K562 (cell line): ENCODE measurements around the gene RPP21. TPM values are rescaled to one million over a fixed set of nuclear protein-coding genes. Genes with fewer than 3 reads are reported as not detected.

Experiments used
- ARID3A ChIP-seq: IDR thresholded peaks from 2 replicates; pipeline ENCODE4 v1.6.1; 2012; ENCODE audit warnings: low read depth, low read length, improper control_type of control experiment, borderline replicate concordance
- ATF1 ChIP-seq, 2 experiments: fragments of 450-650 bp in 1 of 2; IDR thresholded peaks; 2 replicates each; pipeline ENCODE4 v1.6.1; 2016; ENCODE audit warnings: missing compliant biosample characterization in 1 of 2, missing genetic modification characterization in 1 of 2
- CBFA2T2 ChIP-seq: fragments of 450-650 bp; conservative IDR thresholded peaks from 2 replicates; pipeline ENCODE4 v1.6.1; 2017; ENCODE audit warnings: mild to moderate bottlenecking
- CBFA2T3 ChIP-seq: fragments of 450-650 bp; IDR thresholded peaks from 2 replicates; pipeline ENCODE4 v1.6.1; 2017
- EWSR1 ChIP-seq: fragments of 450-650 bp; IDR thresholded peaks from 2 replicates; pipeline ENCODE4 v1.6.1; 2018; ENCODE audit warnings: borderline replicate concordance, mild to moderate bottlenecking, low read depth, moderate library complexity; ENCODE audit not compliant: partially characterized antibody
- HDAC2 ChIP-seq: fragments of 450-650 bp; IDR thresholded peaks from 2 replicates; pipeline ENCODE4 v1.6.1; 2016; ENCODE audit warnings: mild to moderate bottlenecking
- MBD2 ChIP-seq: sonication (generic); IDR thresholded peaks from 2 replicates; pipeline ENCODE4 v1.6.1; 2016; ENCODE audit warnings: low read depth, borderline replicate concordance
- NELFE ChIP-seq: IDR thresholded peaks from 2 replicates; pipeline ENCODE4 v1.6.1; 2011; ENCODE audit warnings: mild to moderate bottlenecking; ENCODE audit not compliant: insufficient read depth, insufficient read length
- NFATC3 ChIP-seq: fragments of 450-650 bp; IDR thresholded peaks from 2 replicates; pipeline ENCODE4 v1.6.1; 2017; ENCODE audit warnings: mild to moderate bottlenecking
- NR2F6 ChIP-seq: fragments of 450-650 bp; formaldehyde crosslinking; IDR thresholded peaks from 2 replicates; pipeline ENCODE4 v1.4.0; 2020; ENCODE audit warnings: mild to moderate bottlenecking
- PHF8 ChIP-seq: fragments of 200-600 bp; sonication (generic); IDR thresholded peaks from 2 replicates; pipeline ENCODE4 v1.6.1; 2012; ENCODE audit warnings: mixed run types, mild to moderate bottlenecking, inconsistent platforms, low read length, moderate library complexity, borderline replicate concordance
- PHTF2 ChIP-seq: fragments of 250-450 bp; sonication (Bioruptor Pico); IDR thresholded peaks from 2 replicates; pipeline ENCODE4 v1.5.0; 2021; ENCODE audit warnings: mild to moderate bottlenecking
- PML ChIP-seq: IDR thresholded peaks from 2 replicates; pipeline ENCODE4 v1.6.1; 2012; ENCODE audit warnings: low read length, inconsistent platforms
- POLR3A ChIP-seq: IDR thresholded peaks from 2 replicates; pipeline ENCODE4 v1.6.1; 2011; ENCODE audit warnings: borderline replicate concordance, mild to moderate bottlenecking, moderate library complexity; ENCODE audit not compliant: insufficient read length, insufficient read depth; ENCODE audit errors: extremely low read depth
- POU5F1 ChIP-seq: fragments of 150-350 bp; IDR thresholded peaks from 2 replicates; pipeline ENCODE4 v1.6.1; 2014; ENCODE audit warnings: borderline replicate concordance, low read length, low read depth, mild to moderate bottlenecking; ENCODE audit not compliant: partially characterized antibody
- RBM22 ChIP-seq: fragments of 200-400 bp; formaldehyde crosslinking; IDR thresholded peaks from 2 replicates; pipeline ENCODE4 v1.6.1; 2018; ENCODE audit warnings: low read length, low read depth; ENCODE audit not compliant: poor library complexity, severe bottlenecking
- SETDB1 ChIP-seq: IDR thresholded peaks from one replicate; pipeline ENCODE4 v1.6.1; 2012; ENCODE audit warnings: low read length, control low read depth, inconsistent platforms
- SIX5 ChIP-seq, 2 experiments: IDR thresholded peaks; 2 replicates each; pipeline ENCODE4 v1.6.1; 2011; ENCODE audit warnings: low read length in 2 of 2, borderline replicate concordance in 1 of 2, low read depth in 1 of 2, mild to moderate bottlenecking in 1 of 2, moderate library complexity in 1 of 2; ENCODE audit not compliant: insufficient read depth in 1 of 2
- SMARCE1 ChIP-seq: fragments of 450-650 bp; IDR thresholded peaks from 2 replicates; pipeline ENCODE4 v1.7.1; 2016; ENCODE audit warnings: mild to moderate bottlenecking
- TBL1XR1 ChIP-seq, 2 experiments: IDR thresholded peaks; 2 replicates each; pipeline ENCODE4 v1.6.1; 2012; ENCODE audit warnings: improper control_type of control experiment in 2 of 2, low read length in 2 of 2, mild to moderate bottlenecking in 1 of 2
- TCFL5 ChIP-seq: fragments of 250-450 bp; sonication (Bioruptor Pico); conservative IDR thresholded peaks from 2 replicates; pipeline ENCODE4 v1.6.1; 2021; ENCODE audit warnings: mild to moderate bottlenecking, moderate library complexity, matching md5 sums
- TRIM24 ChIP-seq, 2 experiments: fragments of 450-650 bp; IDR thresholded peaks; 2 replicates each; pipeline ENCODE4 v1.6.1; 2016
- ZFP1 ChIP-seq: fragments of 450-650 bp; formaldehyde crosslinking; IDR thresholded peaks from 2 replicates; pipeline ENCODE4 v1.4.0; 2020; ENCODE audit warnings: mild to moderate bottlenecking, mixed read lengths
- ZNF184 ChIP-seq: sonication (generic); formaldehyde crosslinking; IDR thresholded peaks from 2 replicates; pipeline ENCODE4 v1.5.0; 2020; ENCODE audit warnings: missing genetic modification reagents
- ZNF384 ChIP-seq: IDR thresholded peaks from 2 replicates; pipeline ENCODE4 v1.6.1; 2012; ENCODE audit warnings: low read depth, low read length, improper control_type of control experiment
- ZNF398 ChIP-seq: fragments of 250-450 bp; sonication (Bioruptor Pico); IDR thresholded peaks from 2 replicates; pipeline ENCODE4 v1.8.0; 2021; ENCODE audit warnings: moderate library complexity, mild to moderate bottlenecking, inconsistent platforms
- polyA plus RNA-seq, 8 experiments: library from polyadenylated mRNA; depleted of rRNA in 4 of 8; stranded (reverse) in 5 of 8; unstranded in 3 of 8; fragments of >200 nt; fragmentation: Nextera tagmentation in 2 of 8; fragmentation: Illumina TruSeq in 1 of 8; extraction: Ambion mirVana in 2 of 8; extraction: Trizol in 1 of 8; gene quantifications; 2 replicates each; pipeline versions ENCODE4 v1.2.1 to v1.2.3, GENCODE V29; 2011 to 2014; ENCODE audit warnings: inconsistent platforms in 1 of 8, missing spikeins in 1 of 8
- total RNA-seq, 7 experiments: library from RNA; depleted of rRNA in 6 of 7; stranded (reverse); fragments of >200 nt in 6 of 7; fragmentation: Illumina TruSeq in 2 of 7; extraction: Trizol in 2 of 7; gene quantifications; 2 replicates each; pipeline versions ENCODE4 v1.2.1 to v1.2.3, GENCODE V29; 2011 to 2021; ENCODE audit warnings: low replicate concordance in 1 of 7
- TF ChIP-seq, protein P1 (sequence below): fragments of 250-450 bp; sonication (Bioruptor Pico); IDR thresholded peaks from 2 replicates; pipeline ENCODE4 v1.4.0; 2020

Gene RPP21
- total and polyA plus RNA-seq, 9 of the 15 experiments (the other 6 are each of a cell fraction or from before 2014, with no cell fraction given) = 62.1 to 362 (median 166) TPM

DNA sequence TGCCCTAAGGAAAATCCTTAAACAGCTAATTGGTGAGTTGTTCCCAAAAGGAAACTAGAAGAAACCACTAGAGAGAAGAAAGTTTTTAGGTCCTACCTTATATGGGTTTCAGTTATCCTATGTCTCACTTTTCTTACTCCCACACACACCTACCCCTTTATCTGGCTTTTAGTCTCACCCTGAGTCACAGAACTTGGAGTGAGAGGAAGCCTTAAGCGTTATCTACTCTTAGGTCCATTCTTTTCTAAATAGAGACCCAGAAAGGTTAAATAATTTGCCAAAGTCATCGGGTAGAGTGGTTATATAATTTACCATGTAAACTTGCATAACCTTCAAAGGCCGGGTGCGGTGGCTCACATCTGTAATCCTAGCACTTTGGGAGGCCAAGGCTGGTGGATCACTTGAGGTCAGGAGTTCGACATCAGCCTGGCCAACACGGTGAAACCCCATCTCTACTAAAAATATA is 4.3 kb upstream of the RPP21 start (continued):
- no peak for TF ChIP-seq SIX5 (IDR thresholded peaks at IDR 0.05; ENCODE audit: borderline replicate concordance in 1 of 2, insufficient read depth in 1 of 2, low read depth in 1 of 2, low read length in 2 of 2)
- TF ChIP-seq, protein P1, sequence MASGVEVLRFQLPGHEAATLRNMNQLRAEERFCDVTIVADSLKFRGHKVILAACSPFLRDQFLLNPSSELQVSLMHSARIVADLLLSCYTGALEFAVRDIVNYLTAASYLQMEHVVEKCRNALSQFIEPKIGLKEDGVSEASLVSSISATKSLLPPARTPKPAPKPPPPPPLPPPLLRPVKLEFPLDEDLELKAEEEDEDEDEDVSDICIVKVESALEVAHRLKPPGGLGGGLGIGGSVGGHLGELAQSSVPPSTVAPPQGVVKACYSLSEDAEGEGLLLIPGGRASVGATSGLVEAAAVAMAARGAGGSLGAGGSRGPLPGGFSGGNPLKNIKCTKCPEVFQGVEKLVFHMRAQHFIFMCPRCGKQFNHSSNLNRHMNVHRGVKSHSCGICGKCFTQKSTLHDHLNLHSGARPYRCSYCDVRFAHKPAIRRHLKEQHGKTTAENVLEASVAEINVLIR (CRISPR knock-in tag) = no peak
- TF ChIP-seq ATF1 (CRISPR knock-in tag; IDR thresholded peaks at IDR 0.05) = no peak
- TF ChIP-seq ATF1 (tag; IDR thresholded peaks at IDR 0.05) = no peak
- TF ChIP-seq TCFL5 (CRISPR knock-in tag) = no peak
- no peak for TF ChIP-seq POLR3A
- no peak for TF ChIP-seq NFATC3
- TF ChIP-seq HDAC2 = peak; percentile 52; the same call in 1 of the 2 replicates
- TF ChIP-seq SETDB1 = no peak
- TF ChIP-seq MBD2 = peak; percentile 82; the same call in 1 of the 2 replicates
- TF ChIP-seq NR2F6 (CRISPR knock-in tag) = no peak
- peak; percentile 46; the same call in 1 of the 2 replicates for TF ChIP-seq PML
- no peak for TF ChIP-seq ZFP1 (CRISPR knock-in tag)
- no peak for TF ChIP-seq ZNF384
- no peak for TF ChIP-seq RBM22
- peak; percentile 80 for TF ChIP-seq CBFA2T3
- no peak for TF ChIP-seq ZNF184 (CRISPR knock-in tag)
- TF ChIP-seq TBL1XR1 (IDR thresholded peaks at IDR 0.05; ENCODE audit: low read length in 2 of 2) = peak in 1 of 2 experiments; percentile 76; a peak in 2 of 4 replicates
- no peak for TF ChIP-seq PHF8
- no peak for TF ChIP-seq EWSR1
- no peak for TF ChIP-seq ZNF398 (CRISPR knock-in tag)
- TF ChIP-seq CBFA2T2 = peak; percentile 65
- peak; percentile 57; the same call in 1 of the 2 replicates for TF ChIP-seq ARID3A
- no peak for TF ChIP-seq POU5F1
- no peak for TF ChIP-seq NELFE
- TF ChIP-seq TRIM24 (IDR thresholded peaks at IDR 0.05) = 0 out of 4 replicates have a peak, but pooled peaks of 1 of the 2 experiments have one; percentile 24
- TF ChIP-seq SMARCE1 = peak; percentile 93
- TF ChIP-seq PHTF2 (CRISPR knock-in tag) = no peak
